Left lung (tissue), 10 donors: ENCODE results near the gene ARPP21. TPM values are rescaled to one million over a fixed set of nuclear protein-coding genes. Genes with fewer than 3 reads are reported as not detected.
A peak's percentile ranks its signal among the peaks of the same experiment; 100 is the strongest.

Experiments
- ATAC-seq: fragments of 200-7000 bp; cut with Tn5 transposase; one replicate; pipeline ENCODE4 v1.9.1; 2020; ENCODE audit warnings: moderate library complexity
- DNase-seq, 4 donors: peaks; one replicate each; pipeline ENCODE4 v3.0.0-alpha.2; 2013 to 2020
- H3K27ac ChIP-seq, 2 donors: fragments of 200-600 bp; sonication (generic) in 1 of 2; one replicate each; pipeline versions ENCODE4 v1.5.0 to v1.8.0; 2020 to 2021
- H3K27me3 ChIP-seq, 2 donors: fragments of 200-600 bp; sonication (generic) in 1 of 2; one replicate each; pipeline versions ENCODE4 v1.5.0 to v1.8.0; 2020 to 2021
- H3K36me3 ChIP-seq, 2 donors: fragments of 200-600 bp; sonication (generic) in 1 of 2; one replicate each; pipeline versions ENCODE4 v1.5.0 to v1.8.0; 2020 to 2021
- H3K4me1 ChIP-seq, 2 donors: fragments of 200-600 bp; one replicate each; pipeline ENCODE4 v1.8.0; 2021
- H3K4me3 ChIP-seq, 2 donors: fragments of 200-600 bp; sonication (generic) in 1 of 2; one replicate each; pipeline versions ENCODE4 v1.5.0 to v1.8.0; 2020 to 2021; ENCODE audit warnings: mild to moderate bottlenecking in 1 of 2
- H3K9me3 ChIP-seq, 2 donors: fragments of 200-600 bp; sonication (generic) in 1 of 2; one replicate each; pipeline versions ENCODE4 v1.5.0 to v1.8.0; 2020 to 2021
- CTCF ChIP-seq, 2 donors: fragments of 200-600 bp; sonication (generic) in 1 of 2; IDR thresholded peaks; one replicate each; pipeline versions ENCODE4 v1.5.0 to v1.8.0; 2021; ENCODE audit warnings: antibody characterized with exemption in 2 of 2
- intact Hi-C, 2 donors: fragments of 100-400 bp; cut with DNase I; formaldehyde crosslinking; loops; one replicate each; pipeline versions ENCODE4 v1.11.2 to v1.14.2; 2022
- polyA plus RNA-seq, 6 donors: library from polyadenylated mRNA; unstranded; fragments of 120-200 nt; gene quantifications; one replicate each; pipeline ENCODE4 v1.2.1, GENCODE V29; 2013; ENCODE audit not compliant: insufficient read length in 6 of 6
- total RNA-seq, 2 donors: library from RNA; stranded (reverse); fragmentation: NEBNext Ultra II Directional; extraction: Animal tissue kit (Norgen Biotek cat#: 25700); gene quantifications; one replicate each; pipeline ENCODE4 v1.2.1, GENCODE V29; 2021
- donor health status: DM: no; HTN: yes; CAD: no.
- donor health status: DM: no; HTN: no; CAD: no.

ARPP21 gene
- total and polyA plus RNA-seq, 8 donors: 0.21 to 0.45 (median 0.27) TPM; not detected in 2

GRCh38 chr3:35748144-35748543, 108.8 kb downstream of the ARPP21 start:
- TF ChIP-seq CTCF (IDR thresholded peaks at IDR 0.05): no peak
- Histone ChIP-seq H3K9me3 (no peaks in the 10 kb centered on the region), H3K27ac (no peak overlapping the region), H3K27me3 (peaks cover 0 to 6% of the 10 kb centered on the region in 2 donors), H3K4me1 (no peaks in the 10 kb centered on the region), H3K4me3 (no peak overlapping the region), H3K36me3 (no peaks in the 10 kb centered on the region)
- DNase-seq (no peak), ATAC-seq (no peak)
- intact Hi-C loops: no loop called here

GRCh38 chr3:35751207-35751606, 111.9 kb downstream of the ARPP21 start:
- no peak for ATAC-seq
- no peak for TF ChIP-seq CTCF (IDR thresholded peaks at IDR 0.05)
- intact Hi-C loops: no loop called here
- H3K4me3 ChIP-seq: no peak overlapping the region
- no peaks in the 10 kb centered on the region for H3K4me1 ChIP-seq
- no peaks in the 10 kb centered on the region for H3K9me3 ChIP-seq
- DNase-seq: no peak
- H3K36me3 ChIP-seq: no peaks in the 10 kb centered on the region
- no peak overlapping the region for H3K27ac ChIP-seq
- H3K27me3 ChIP-seq: no peaks in the 10 kb centered on the region

DNA sequence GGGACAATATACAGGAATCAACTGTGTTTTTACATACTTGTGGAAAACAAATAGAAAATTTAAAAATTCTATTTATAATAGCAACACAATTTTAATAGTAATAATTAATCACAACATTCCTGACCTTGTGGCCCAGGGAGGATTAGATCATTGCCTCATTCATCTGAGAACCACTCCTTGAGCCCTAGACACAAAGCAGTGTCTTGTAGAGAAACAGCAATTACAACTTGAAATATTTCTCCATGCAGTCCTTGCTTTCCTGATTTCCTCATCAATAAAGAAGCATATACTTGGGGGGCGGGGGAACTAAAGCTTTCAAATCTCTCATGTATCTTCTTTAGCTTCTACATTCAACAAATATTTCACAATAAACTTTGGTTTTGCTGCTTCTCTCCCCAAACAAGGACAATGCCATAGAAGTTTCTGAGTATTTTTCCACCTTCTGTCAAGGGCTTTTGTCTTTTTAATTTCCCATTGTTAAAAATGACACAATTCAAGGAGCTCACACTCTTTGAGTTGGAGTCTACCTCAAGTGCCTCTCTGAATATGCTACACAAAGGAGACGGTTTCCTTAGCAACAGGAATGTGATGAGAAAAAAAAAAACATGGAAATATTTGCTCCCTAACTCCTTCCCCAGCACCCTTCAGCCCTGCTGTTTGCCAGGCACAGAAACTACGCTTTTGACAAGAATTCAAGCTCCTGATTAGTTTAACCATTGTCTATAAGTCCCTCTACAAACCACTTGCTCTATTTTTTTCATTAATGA, 118.8 kb downstream of the ARPP21 start:
- DNase-seq: peak in 1 of 4 donors; percentile 7
- no peak for TF ChIP-seq CTCF (IDR thresholded peaks at IDR 0.05)
- Histone ChIP-seq H3K4me1 (no peaks in the 10 kb centered on the region), H3K9me3 (no peaks in the 10 kb centered on the region), H3K27me3 (no peaks in the 10 kb centered on the region), H3K4me3 (no peak overlapping the region), H3K36me3 (no peaks in the 10 kb centered on the region), H3K27ac (no peak overlapping the region)
- ATAC-seq: no peak
- intact Hi-C loops: no loop called here

- Histone ChIP-seq H3K4me3 (no peak overlapping the region), H3K27me3 (no peaks in the 10 kb centered on the region), H3K27ac (no peak overlapping the region), H3K9me3 (no peaks in the 10 kb centered on the region), H3K4me1 (no peaks in the 10 kb centered on the region), H3K36me3 (no peaks in the 10 kb centered on the region)
- no peak for TF ChIP-seq CTCF (IDR thresholded peaks at IDR 0.05)
- no peak for ATAC-seq
- DNase-seq: no peak
- intact Hi-C loops: no loop called here
Observed at GRCh38 chr3:35760146-35760545, 120.8 kb downstream of the ARPP21 start.

DNA sequence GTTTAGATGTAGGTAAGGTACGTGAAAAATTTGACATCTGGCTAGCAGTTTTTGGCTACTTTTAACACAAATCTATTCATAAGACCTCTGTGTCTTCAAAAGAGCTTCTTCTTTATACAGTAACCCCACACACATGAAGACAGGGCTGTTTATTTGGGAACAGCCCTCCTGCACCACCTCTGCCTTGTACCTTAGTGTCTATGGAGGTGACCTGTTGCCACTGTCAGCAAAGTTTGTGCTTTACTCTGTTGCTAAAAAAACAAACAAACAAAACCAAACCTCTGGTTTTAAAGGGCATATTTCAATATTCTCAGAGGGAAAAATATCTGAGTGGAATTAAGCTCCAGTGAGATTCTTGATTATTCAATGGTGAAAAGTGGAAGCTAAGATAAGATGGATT, 122.0 kb downstream of the ARPP21 start:
- DNase-seq (no peak), ATAC-seq (no peak)
- no peak for TF ChIP-seq CTCF (IDR thresholded peaks at IDR 0.05)
- Histone ChIP-seq H3K36me3 (no peaks in the 10 kb centered on the region), H3K27me3 (no peaks in the 10 kb centered on the region), H3K27ac (no peak overlapping the region), H3K4me3 (no peak overlapping the region), H3K4me1 (no peaks in the 10 kb centered on the region), H3K9me3 (no peaks in the 10 kb centered on the region)
- intact Hi-C loops: no loop called here
